GM12878 (cell line): ENCODE data around the gene CST8. TPM values are rescaled to one million over a fixed set of nuclear protein-coding genes. Genes with fewer than 3 reads are reported as not detected.

ENCODE experiments used
- ATAC-seq: fragments of 200-7000 bp; cut with Tn5 transposase; 3 replicates; pipeline ENCODE4 v1.9.1; 2020; ENCODE audit warnings: mild to moderate bottlenecking, moderate library complexity
- BruUV-seq: library from RNA; stranded (reverse); fragments of 400-500 nt; replicated peaks from 2 replicates; lab custom pipeline; 2021; lab: Mats Ljungman, UMichigan
- CTCF ChIA-PET: fragments of 300-600 bp; sonication (Branson Sonifier 250); formaldehyde crosslinking; extraction: SDS; loops from one replicate; lab custom pipeline; 2021; ENCODE audit warnings: inconsistent platforms; lab: Yijun Ruan, JAX
- POLR2A ChIA-PET: fragments of 350-600 bp; formaldehyde crosslinking; extraction: SDS; loops from one replicate; lab custom pipeline; 2021; ENCODE audit warnings: inconsistent platforms; lab: Charles Lee
- RAD21 ChIA-PET: fragments of 300-600 bp; sonication (Branson Sonifier 250); formaldehyde crosslinking; loops from one replicate; lab custom pipeline; 2023; ENCODE audit warnings: antibody characterized with exemption; ENCODE audit not compliant: unreplicated experiment; lab: Charles Lee
- SMC1A ChIA-PET: fragments of 300-600 bp; sonication (Branson Sonifier 250); formaldehyde crosslinking; loops from one replicate; lab custom pipeline; 2023; ENCODE audit not compliant: unreplicated experiment, uncharacterized antibody; lab: Charles Lee
- DNase-seq: peaks from one replicate; pipeline ENCODE4 v3.0.0-alpha.2; 2011; ENCODE audit warnings: low read depth, low spot score
- FAIRE-seq: peaks from 3 replicates; lab custom pipeline; 2011; peaks lifted over from hg19 to GRCh38; lab: Jason Lieb, UNC
- H2AFZ ChIP-seq: 2 replicates; pipeline ENCODE4 v1.6.0; 2011; ENCODE audit warnings: low read depth, low read length, control low read depth; ENCODE audit not compliant: control insufficient read depth
- H3K27ac ChIP-seq: 2 replicates; pipeline ENCODE4 v1.5.1; 2011; ENCODE audit warnings: control low read depth; ENCODE audit not compliant: control insufficient read depth, insufficient read depth
- H3K27me3 ChIP-seq, 2 experiments: replicated peaks in 1 of 2; 2 replicates each; pipeline versions ENCODE4 v1.6.0 to v1.6.1; 2011; ENCODE audit warnings: low read length in 1 of 2; ENCODE audit not compliant: control insufficient read depth in 2 of 2, insufficient read depth in 2 of 2
- H3K36me3 ChIP-seq, 2 experiments: 2 replicates each; pipeline ENCODE4 v1.5.1; 2011; ENCODE audit warnings: low read length in 1 of 2; ENCODE audit not compliant: control insufficient read depth in 2 of 2, insufficient read depth in 2 of 2
- H3K4me1 ChIP-seq: 2 replicates; pipeline ENCODE4 v1.6.1; 2011; ENCODE audit warnings: mild to moderate bottlenecking, low read length, moderate library complexity, mixed read lengths; ENCODE audit not compliant: control insufficient read depth, insufficient read depth
- H3K4me2 ChIP-seq: 2 replicates; pipeline ENCODE4 v1.6.0; 2011; ENCODE audit warnings: control low read depth; ENCODE audit not compliant: control insufficient read depth, insufficient read depth
- H3K4me3 ChIP-seq: fragments of 200-600 bp; sonication (generic); 2 replicates; pipeline ENCODE4 v1.5.1; 2016
- H3K79me2 ChIP-seq: 2 replicates; pipeline ENCODE4 v1.6.0; 2011; ENCODE audit warnings: low read length; ENCODE audit not compliant: control insufficient read depth, insufficient read depth
- H3K9ac ChIP-seq: 2 replicates; pipeline ENCODE4 v1.8.0; 2011; ENCODE audit warnings: low read length, control low read depth, mixed read lengths; ENCODE audit not compliant: control insufficient read depth, insufficient read depth
- H3K9me3 ChIP-seq: replicated peaks from 3 replicates; pipeline ENCODE4 v1.5.1; 2011; ENCODE audit warnings: mild to moderate bottlenecking, low read length; ENCODE audit not compliant: control insufficient read depth, insufficient read depth
- H4K20me1 ChIP-seq: 2 replicates; pipeline ENCODE4 v1.6.0; 2011; ENCODE audit not compliant: control insufficient read depth, insufficient read depth
- HDGF ChIP-seq: fragments of 450-650 bp; IDR thresholded peaks from 2 replicates; pipeline ENCODE4 v1.6.1; 2016; ENCODE audit warnings: antibody characterized with exemption
- WGBS: methylation state at CpG from one replicate; pipeline ENCODE4 v1.1.6; 2016; ENCODE audit warnings: low lambda C conversion rate; ENCODE audit not compliant: insufficient replicate concordance, insufficient coverage; ENCODE audit errors: missing lambda C conversion rate; 5-methylcytosine and 5-hydroxymethylcytosine counted together
- in situ Hi-C: fragments of 300-500 bp; cut with MboI; formaldehyde crosslinking; loops from 9 replicates; pipeline ENCODE4 v1.14.3; 2018; ENCODE audit warnings: mixed read lengths
- intact Hi-C: fragments of 100-400 bp; cut with micrococcal nuclease; formaldehyde crosslinking; loops from one replicate; pipeline ENCODE4 v1.14.2; 2022; ENCODE audit not compliant: unreplicated experiment
- polyA plus RNA-seq, 11 experiments: library from polyadenylated mRNA; depleted of rRNA in 4 of 11; unstranded in 6 of 11; stranded (reverse) in 5 of 11; fragments of >200 nt; fragmentation: Nextera tagmentation in 4 of 11; fragmentation: Illumina TruSeq in 1 of 11; extraction: Ambion mirVana in 4 of 11; extraction: Trizol in 1 of 11; gene quantifications; 1 replicate in 1 of 11; 2 replicates in 10 of 11; pipeline versions ENCODE4 v1.2.1 to v1.2.3, GENCODE V29; 2011 to 2016; ENCODE audit warnings: inconsistent platforms in 2 of 11, missing spikeins in 2 of 11, low read depth in 1 of 11
- total RNA-seq, 4 experiments: library from RNA; depleted of rRNA in 3 of 4; stranded (reverse); fragments of >200 nt in 3 of 4; fragmentation: Illumina TruSeq in 1 of 4; extraction: Trizol in 1 of 4; gene quantifications; 2 replicates each; pipeline versions ENCODE4 v1.2.1 to v1.2.3, GENCODE V29; 2013 to 2021
- TF ChIP-seq, protein P1 (sequence below): fragments of 450-650 bp; IDR thresholded peaks from 2 replicates; pipeline ENCODE4 v1.6.1; 2018; ENCODE audit warnings: borderline replicate concordance, mild to moderate bottlenecking; ENCODE audit not compliant: partially characterized antibody
- TF ChIP-seq, protein P2 (sequence below): fragments of 450-650 bp; IDR thresholded peaks from 2 replicates; pipeline ENCODE4 v1.6.1; 2016; ENCODE audit warnings: mild to moderate bottlenecking

The CST8 gene
- total and polyA plus RNA-seq, 10 of the 15 experiments (the other 5 are each of a cell fraction or from before 2014, with no cell fraction given), result not detected

DNA sequence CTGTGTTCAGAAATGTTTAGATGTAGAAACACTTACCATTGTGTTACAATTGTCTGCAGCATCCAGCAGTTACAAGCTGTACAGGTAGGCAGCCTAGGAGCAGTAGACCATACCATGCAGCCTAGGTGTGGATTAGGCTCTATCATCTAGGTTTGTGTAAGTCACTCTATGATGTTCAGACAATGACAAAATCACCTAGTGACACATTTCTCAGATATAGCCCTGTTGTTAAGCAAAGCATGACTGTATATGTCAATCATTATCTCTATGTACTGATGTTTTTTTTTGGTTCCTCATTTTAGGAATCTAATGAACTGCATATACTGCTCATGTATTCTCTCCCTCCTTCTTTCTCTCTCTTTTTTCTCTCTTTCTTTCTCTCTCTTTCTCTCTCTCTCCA lies 22.2 kb downstream of the CST8 start:
- SMC1A ChIA-PET, result no interaction called here
- RAD21 ChIA-PET, result no interaction called here
- no peaks in the 10 kb centered on the region for H3K79me2 ChIP-seq
- TF ChIP-seq, protein P1, sequence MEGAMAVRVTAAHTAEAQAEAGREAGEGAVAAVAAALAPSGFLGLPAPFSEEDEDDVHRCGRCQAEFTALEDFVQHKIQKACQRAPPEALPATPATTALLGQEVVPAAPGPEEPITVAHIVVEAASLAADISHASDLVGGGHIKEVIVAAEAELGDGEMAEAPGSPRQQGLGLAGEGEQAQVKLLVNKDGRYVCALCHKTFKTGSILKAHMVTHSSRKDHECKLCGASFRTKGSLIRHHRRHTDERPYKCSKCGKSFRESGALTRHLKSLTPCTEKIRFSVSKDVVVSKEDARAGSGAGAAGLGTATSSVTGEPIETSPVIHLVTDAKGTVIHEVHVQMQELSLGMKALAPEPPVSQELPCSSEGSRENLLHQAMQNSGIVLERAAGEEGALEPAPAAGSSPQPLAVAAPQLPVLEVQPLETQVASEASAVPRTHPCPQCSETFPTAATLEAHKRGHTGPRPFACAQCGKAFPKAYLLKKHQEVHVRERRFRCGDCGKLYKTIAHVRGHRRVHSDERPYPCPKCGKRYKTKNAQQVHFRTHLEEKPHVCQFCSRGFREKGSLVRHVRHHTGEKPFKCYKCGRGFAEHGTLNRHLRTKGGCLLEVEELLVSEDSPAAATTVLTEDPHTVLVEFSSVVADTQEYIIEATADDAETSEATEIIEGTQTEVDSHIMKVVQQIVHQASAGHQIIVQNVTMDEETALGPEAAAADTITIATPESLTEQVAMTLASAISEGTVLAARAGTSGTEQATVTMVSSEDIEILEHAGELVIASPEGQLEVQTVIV, result no peak
- TF ChIP-seq, protein P2, sequence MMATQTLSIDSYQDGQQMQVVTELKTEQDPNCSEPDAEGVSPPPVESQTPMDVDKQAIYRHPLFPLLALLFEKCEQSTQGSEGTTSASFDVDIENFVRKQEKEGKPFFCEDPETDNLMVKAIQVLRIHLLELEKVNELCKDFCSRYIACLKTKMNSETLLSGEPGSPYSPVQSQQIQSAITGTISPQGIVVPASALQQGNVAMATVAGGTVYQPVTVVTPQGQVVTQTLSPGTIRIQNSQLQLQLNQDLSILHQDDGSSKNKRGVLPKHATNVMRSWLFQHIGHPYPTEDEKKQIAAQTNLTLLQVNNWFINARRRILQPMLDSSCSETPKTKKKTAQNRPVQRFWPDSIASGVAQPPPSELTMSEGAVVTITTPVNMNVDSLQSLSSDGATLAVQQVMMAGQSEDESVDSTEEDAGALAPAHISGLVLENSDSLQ, result peak; percentile 73
- peaks cover 3% of the 10 kb centered on the region; the same call in 2 of the 3 replicates for H3K9me3 ChIP-seq
- BruUV-seq, result no TSS peak
- DNase-seq (no peak), ATAC-seq (peak; percentile 65), FAIRE-seq (no peak)
- CTCF ChIA-PET, result no interaction called here
- H4K20me1 ChIP-seq, result no peaks in the 10 kb centered on the region
- intact Hi-C loops, result no loop called here
- no peak overlapping the region for H2AFZ ChIP-seq
- in situ Hi-C loops, result no loop called here
- no peak overlapping the region for H3K27ac ChIP-seq
- H3K36me3 ChIP-seq, result no peaks in the 10 kb centered on the region
- POLR2A ChIA-PET, result no interaction called here
- no peak overlapping the region for H3K9ac ChIP-seq
- H3K27me3 ChIP-seq, result no peaks in the 10 kb centered on the region
- H3K4me1 ChIP-seq, result no peaks in the 10 kb centered on the region
- H3K4me2 ChIP-seq, result no peak overlapping the region
- no peak overlapping the region for H3K4me3 ChIP-seq

DNA sequence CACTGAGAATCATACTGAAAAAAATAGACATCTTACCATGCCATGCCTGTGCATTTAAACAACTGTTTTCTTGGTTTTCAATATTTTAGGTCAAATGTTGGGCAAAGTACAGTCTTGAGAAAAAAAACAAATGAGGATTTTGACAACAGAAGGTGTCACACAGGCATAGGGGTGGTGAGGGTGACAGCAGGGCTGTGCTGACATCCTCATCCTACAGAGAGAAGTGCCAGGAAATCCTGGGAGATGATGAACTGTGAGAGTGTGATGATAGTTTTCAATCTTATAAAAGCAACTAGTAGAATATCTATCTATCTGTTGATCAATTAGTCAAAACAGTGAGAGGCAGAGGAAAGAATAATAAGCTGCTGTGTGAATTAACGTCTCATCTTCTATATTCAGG lies 23.9 kb downstream of the CST8 start:
- Histone ChIP-seq H3K27ac (no peak overlapping the region), H3K4me1 (no peaks in the 10 kb centered on the region), H3K9me3 (peaks cover 3% of the 10 kb centered on the region; the same call in 2 of the 3 replicates), H3K4me3 (no peak overlapping the region), H2AFZ (no peak overlapping the region), H3K36me3 (no peaks in the 10 kb centered on the region), H4K20me1 (no peaks in the 10 kb centered on the region), H3K27me3 (no peaks in the 10 kb centered on the region), H3K9ac (no peak overlapping the region), H3K4me2 (no peak overlapping the region), H3K79me2 (no peaks in the 10 kb centered on the region)
- ChIA-PET SMC1A (interaction anchor here (0.6 kb wide), 1 partner anchor 1160 kb away, joined by 3 read pairs; no protein-coding TSS in a partner anchor), CTCF (no interaction called here), RAD21 (no interaction called here), POLR2A (no interaction called here)
- intact Hi-C loops, result no loop called here
- in situ Hi-C loops, result no loop called here
- no peak for DNase-seq
- FAIRE-seq, result no peak
- WGBS, result 0% methylated on average over 1 of the region's 1 CpG
- ATAC-seq, result no peak
- no TSS peak for BruUV-seq
- no peak for TF ChIP-seq HDGF
